SIG-M5 treated with dmso at 0.1 percent for 504 hours (cell line): ENCODE data around the gene GRID1.

Experiments used
- DNase-seq: peaks from one replicate; lab custom pipeline; 2025; ENCODE audit not compliant: unreplicated experiment; lab: John Stamatoyannopoulos, UW

GRID1 gene

GRCh38 chr10:85920311-85920710 is 446.3 kb downstream of the GRID1 start:
- no peak for DNase-seq

GRCh38 chr10:85919491-85920021 is 447.0 kb downstream of the GRID1 start:
- DNase-seq = no peak

GRCh38 chr10:85918371-85918770 is 448.2 kb downstream of the GRID1 start:
- DNase-seq = no peak

- no peak for DNase-seq
Measured at GRCh38 chr10:85917601-85918000, 449.0 kb downstream of the GRID1 start.

GRCh38 chr10:85916994-85917573 is 449.5 kb downstream of the GRID1 start:
- DNase-seq = no peak

GRCh38 chr10:85916286-85916685 is 450.3 kb downstream of the GRID1 start:
- DNase-seq = no peak

GRCh38 chr10:85915245-85915846 is 451.2 kb downstream of the GRID1 start:
- no peak for DNase-seq

GRCh38 chr10:85914720-85915119 is 451.9 kb downstream of the GRID1 start:
- no peak for DNase-seq

GRCh38 chr10:85908462-85908861 is 458.1 kb downstream of the GRID1 start:
- DNase-seq = no peak

- DNase-seq = no peak
Measured at GRCh38 chr10:85902051-85902450, 464.5 kb downstream of the GRID1 start.

- DNase-seq = no peak
Measured at GRCh38 chr10:85901599-85901998, 465.0 kb downstream of the GRID1 start.

- DNase-seq = no peak
Measured at GRCh38 chr10:85900487-85900886, 466.1 kb downstream of the GRID1 start.

- DNase-seq = no peak
Measured at GRCh38 chr10:85900061-85900460, 466.5 kb downstream of the GRID1 start.

- DNase-seq = no peak
Measured at GRCh38 chr10:85891472-85891871, 475.1 kb downstream of the GRID1 start.

GRCh38 chr10:85888559-85888958 is 478.0 kb downstream of the GRID1 start:
- no peak for DNase-seq

GRCh38 chr10:85888004-85888403 is 478.6 kb downstream of the GRID1 start:
- DNase-seq = no peak

- no peak for DNase-seq
Measured at GRCh38 chr10:85874208-85874607, 492.4 kb downstream of the GRID1 start.

GRCh38 chr10:85873063-85873462 is 493.5 kb downstream of the GRID1 start:
- no peak for DNase-seq

- no peak for DNase-seq
Measured at GRCh38 chr10:85868627-85869499, 497.7 kb downstream of the GRID1 start.

GRCh38 chr10:85864868-85865526 is 501.6 kb downstream of the GRID1 start:
- no peak for DNase-seq

- no peak for DNase-seq
Measured at GRCh38 chr10:85864173-85864549, 502.4 kb downstream of the GRID1 start.
